Measurements from ENCODE around the gene LRRC34. TPM values are rescaled to one million over a fixed set of nuclear protein-coding genes. Genes with fewer than 3 reads are reported as not detected.

LRRC34 gene
- total and polyA plus RNA-seq, 2 of the 8 experiments (the other 6 are each of a cell fraction or from before 2014, with no cell fraction given): 3.3 to 4.1 TPM

- no peak for TF ChIP-seq CHD7 (IDR thresholded peaks at IDR 0.05; ENCODE audit: insufficient replicate concordance, low read length)
- TF ChIP-seq CREB1 (IDR thresholded peaks at IDR 0.05): no peak
- no peak for TF ChIP-seq KDM4A (IDR thresholded peaks at IDR 0.05; ENCODE audit: low read depth, low read length, severe bottlenecking)
- no peak for TF ChIP-seq TBP (IDR thresholded peaks at IDR 0.05; ENCODE audit: low read depth, low read length)
Observed at GRCh38 chr3:169804681-169805080, 8.0 kb downstream of the LRRC34 start (continued).

Data from H1 (cell line).